HG03045 (cell line): ENCODE results near the gene PUM2.
"Not testable (repeated sequence)": the region's sequence is repeated elsewhere in the genome, so short reads cannot be mapped to it uniquely, and the experiment has no call there.

Experiments used
- ATAC-seq: cut with Tn5 transposase; IDR thresholded peaks from one replicate; pipeline ENCODE4 v1.9.1; 2021; ENCODE audit warnings: mild to moderate bottlenecking, moderate library complexity; ENCODE audit not compliant: unreplicated experiment

Gene PUM2

GRCh38 chr2:20371323-20372025, 20.8 kb upstream of the PUM2 start:
- ATAC-seq, result no peak

GRCh38 chr2:20370191-20370590, 19.5 kb upstream of the PUM2 start:
- no peak for ATAC-seq

- no peak for ATAC-seq
Observed at GRCh38 chr2:20369366-20369765, 18.7 kb upstream of the PUM2 start.

- no peak for ATAC-seq
Observed at GRCh38 chr2:20368706-20369105, 18.1 kb upstream of the PUM2 start.

GRCh38 chr2:20367929-20368328, 17.3 kb upstream of the PUM2 start:
- ATAC-seq, result not testable (repeated sequence)

- no peak for ATAC-seq
Observed at GRCh38 chr2:20366672-20367116, 16.1 kb upstream of the PUM2 start.

- peak; percentile 92 for ATAC-seq
Observed at GRCh38 chr2:20365249-20365817, 14.7 kb upstream of the PUM2 start.

GRCh38 chr2:20363578-20363977, 12.9 kb upstream of the PUM2 start:
- ATAC-seq, result no peak

GRCh38 chr2:20362701-20363435, 12.2 kb upstream of the PUM2 start:
- no peak for ATAC-seq

DNA sequence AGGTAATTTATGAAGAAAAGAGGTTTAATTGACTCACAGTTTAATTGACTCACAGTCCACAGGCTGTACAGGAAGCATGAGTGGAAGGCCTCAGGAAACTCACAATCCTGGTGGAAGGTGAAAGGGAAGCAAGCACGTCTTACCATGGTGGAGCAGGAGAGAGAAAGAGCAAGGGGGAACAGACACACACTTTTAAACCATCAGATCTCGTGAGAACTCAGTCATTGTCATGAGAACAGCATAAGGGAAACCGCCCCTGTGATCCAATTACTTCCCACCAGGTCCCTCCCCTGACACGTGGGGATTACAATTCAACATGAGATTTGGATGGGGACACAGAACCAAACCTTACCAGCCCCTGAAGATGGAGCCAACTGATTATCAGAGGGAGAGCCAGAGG, 11.2 kb upstream of the PUM2 start:
- ATAC-seq, result no peak

GRCh38 chr2:20359096-20359495, 8.5 kb upstream of the PUM2 start:
- ATAC-seq, result no peak

DNA sequence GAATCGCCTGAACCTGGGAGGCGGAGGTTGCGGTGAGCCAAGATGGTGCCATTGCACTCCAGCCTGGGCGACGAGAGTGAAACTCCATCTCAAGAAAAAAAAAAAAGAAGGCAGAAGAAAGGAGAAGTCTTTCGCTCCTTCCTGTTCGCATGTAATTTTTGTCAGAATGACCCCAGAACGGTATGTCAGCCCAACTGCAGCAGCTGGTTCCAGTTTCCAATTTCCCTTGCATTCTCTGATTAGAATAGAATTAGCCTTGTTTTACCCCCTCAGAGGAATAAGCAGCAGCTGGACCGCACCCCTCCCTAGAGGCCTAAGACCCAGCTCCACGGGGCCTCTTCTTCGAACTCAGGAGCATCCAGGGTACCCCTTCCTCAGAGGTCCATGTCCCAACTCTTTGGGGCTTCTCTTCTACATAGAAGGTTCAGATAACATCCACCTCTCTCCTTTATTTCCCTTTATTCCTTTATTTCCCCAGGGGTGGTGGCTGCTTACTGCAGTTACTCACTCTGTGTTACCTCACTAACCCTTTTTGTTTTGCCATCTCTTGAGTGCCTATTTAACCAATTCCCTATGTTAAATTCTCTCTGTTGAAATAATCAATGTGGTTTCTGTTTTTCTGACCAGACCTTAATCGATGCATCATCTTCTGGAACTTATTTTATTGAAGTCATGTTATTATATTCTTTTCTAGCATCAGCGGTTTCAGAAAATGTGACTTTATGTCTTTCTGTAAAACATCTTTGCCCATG, 7.2 kb upstream of the PUM2 start:
- no peak for ATAC-seq

DNA sequence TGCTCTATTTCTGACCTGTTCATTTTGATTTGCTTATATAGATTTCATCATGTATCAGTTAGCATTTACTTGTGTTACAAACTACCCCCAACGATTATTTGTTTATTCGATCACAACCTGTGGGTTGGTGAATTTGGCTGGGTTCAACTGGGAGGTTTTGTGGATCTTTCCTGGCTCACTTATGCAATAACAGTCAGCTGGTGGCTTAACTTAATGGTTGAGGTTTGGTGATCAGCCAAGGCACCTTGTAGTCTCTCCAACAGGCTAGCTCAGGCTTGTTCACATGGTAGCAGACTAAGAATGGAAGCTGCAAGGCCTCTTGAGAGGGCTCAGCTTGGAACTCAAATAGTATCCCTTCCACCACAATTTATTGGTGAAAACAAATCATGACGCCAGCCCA, 5.4 kb upstream of the PUM2 start:
- ATAC-seq, result no peak

DNA sequence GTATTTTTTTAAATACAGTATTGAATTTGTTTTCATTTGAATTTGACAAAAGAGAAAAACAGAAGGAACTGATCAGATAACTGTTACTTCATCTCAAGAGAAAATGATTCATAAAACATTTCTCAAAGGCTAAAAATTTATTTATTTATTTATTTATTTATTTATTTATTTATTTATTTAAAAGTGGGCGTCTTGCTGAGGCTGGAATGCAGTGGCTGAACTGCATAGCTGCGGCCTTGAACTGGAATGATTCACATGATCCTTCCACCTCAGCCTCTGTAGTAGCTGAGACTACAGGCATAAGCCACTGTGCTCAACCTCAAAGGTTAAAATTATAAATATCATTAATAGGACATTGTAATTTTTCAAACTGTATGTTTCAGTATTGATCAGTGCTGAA, 4.5 kb upstream of the PUM2 start:
- ATAC-seq, result no peak

- no peak for ATAC-seq
Observed at GRCh38 chr2:20353241-20353992, 2.8 kb upstream of the PUM2 start.

- ATAC-seq, result no peak
Observed at GRCh38 chr2:20352581-20353216, 2.1 kb upstream of the PUM2 start.

GRCh38 chr2:20352230-20352578, 1.6 kb upstream of the PUM2 start:
- no peak for ATAC-seq

- ATAC-seq, result no peak
Observed at GRCh38 chr2:20351555-20352229, 1.0 kb upstream of the PUM2 start.

GRCh38 chr2:20350041-20350712, 467 bp downstream of the PUM2 start:
- peak; percentile 28 for ATAC-seq
